Chondrocyte (in vitro differentiated cells): ENCODE measurements around the gene TMEM255B. TPM values are rescaled to one million over a fixed set of nuclear protein-coding genes. Genes with fewer than 3 reads are reported as not detected.
A peak's percentile ranks its signal among the peaks of the same experiment; 100 is the strongest.

Source experiments
- DNase-seq: peaks from one replicate; pipeline ENCODE4 v3.0.0; 2021; ENCODE audit warnings: mixed read lengths, low spot score
- H3K27ac Mint-ChIP-seq: one replicate; pipeline ENCODE4 v1.8.0; 2021; ENCODE audit warnings: mild to moderate bottlenecking, moderate library complexity, mixed read lengths; ENCODE audit not compliant: unreplicated experiment
- H3K27me3 Mint-ChIP-seq: 2 replicates; pipeline ENCODE4 v1.8.0; 2021; ENCODE audit warnings: low read depth, mixed read lengths
- H3K36me3 Mint-ChIP-seq: 2 replicates; pipeline ENCODE4 v1.8.0; 2021; ENCODE audit warnings: low read depth, mixed read lengths
- H3K4me1 Mint-ChIP-seq: 2 replicates; pipeline ENCODE4 v1.8.0; 2021; ENCODE audit warnings: low read depth, mild to moderate bottlenecking, mixed read lengths
- H3K4me3 Mint-ChIP-seq: one replicate; pipeline ENCODE4 v1.8.0; 2021; ENCODE audit warnings: mild to moderate bottlenecking, moderate library complexity, mixed read lengths; ENCODE audit not compliant: unreplicated experiment
- H3K9me3 Mint-ChIP-seq: 2 replicates; pipeline ENCODE4 v1.8.0; 2021; ENCODE audit warnings: low read depth, mixed read lengths
- total RNA-seq: library from RNA; stranded (reverse); gene quantifications from 3 replicates; pipeline ENCODE4 v1.2.1, GENCODE V29; 2021
- TF ChIP-seq, protein P1 (sequence below): fragments of 200-600 bp; sonication (generic); IDR thresholded peaks from 2 replicates; pipeline ENCODE4 v1.5.0; 2021; ENCODE audit warnings: antibody characterized with exemption, mild to moderate bottlenecking, moderate library complexity

TMEM255B gene
- total RNA-seq, 1 donor from 2014 or later: 5.2 TPM

DNA sequence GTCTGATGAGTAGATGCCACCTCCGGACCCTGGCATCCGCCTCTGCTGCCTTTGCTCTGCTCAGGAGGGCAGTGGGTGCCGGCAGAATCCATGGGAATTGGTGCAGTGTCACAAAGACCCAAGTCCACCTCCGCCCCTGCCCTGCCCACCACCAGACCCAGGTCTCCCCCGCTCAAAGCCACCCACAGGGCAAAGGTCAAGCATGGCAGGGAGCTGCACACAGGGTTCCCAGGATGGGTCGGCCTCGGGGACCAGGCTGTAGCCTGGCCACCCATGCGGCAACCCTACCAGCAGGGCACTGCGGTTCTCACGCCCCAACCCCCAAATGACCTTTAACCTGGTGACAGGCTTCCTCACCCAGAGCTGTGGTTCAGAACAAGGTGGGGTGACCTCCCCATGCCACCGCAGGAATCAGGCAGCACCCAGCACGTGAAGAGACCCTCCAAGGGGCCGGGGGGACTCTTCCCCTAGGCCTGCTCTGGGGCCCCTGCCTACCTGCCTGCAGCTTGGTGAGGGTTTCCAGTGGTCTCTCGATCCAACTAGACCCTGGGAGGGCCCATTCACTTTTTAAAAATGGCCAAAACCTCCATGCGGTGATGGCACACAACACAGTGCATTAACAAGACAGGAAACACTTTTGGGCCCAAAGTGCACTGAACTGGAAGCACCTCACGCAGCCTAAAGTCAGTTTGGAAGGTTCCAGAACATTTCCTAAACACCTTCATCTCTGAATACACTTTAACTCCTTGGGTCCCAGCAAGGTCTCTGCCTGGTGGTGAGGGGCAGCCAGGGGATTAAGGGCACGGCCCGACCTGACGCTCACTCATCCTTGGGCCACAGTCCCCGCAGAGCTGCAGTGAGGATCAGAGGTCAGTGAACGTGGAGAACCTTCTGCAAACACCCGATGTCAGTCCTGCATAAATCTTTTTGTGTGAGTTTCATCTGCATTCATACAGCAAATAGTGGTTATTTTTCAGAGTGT lies 93.8 kb downstream of the TMEM255B start:
- TF ChIP-seq, protein P1, sequence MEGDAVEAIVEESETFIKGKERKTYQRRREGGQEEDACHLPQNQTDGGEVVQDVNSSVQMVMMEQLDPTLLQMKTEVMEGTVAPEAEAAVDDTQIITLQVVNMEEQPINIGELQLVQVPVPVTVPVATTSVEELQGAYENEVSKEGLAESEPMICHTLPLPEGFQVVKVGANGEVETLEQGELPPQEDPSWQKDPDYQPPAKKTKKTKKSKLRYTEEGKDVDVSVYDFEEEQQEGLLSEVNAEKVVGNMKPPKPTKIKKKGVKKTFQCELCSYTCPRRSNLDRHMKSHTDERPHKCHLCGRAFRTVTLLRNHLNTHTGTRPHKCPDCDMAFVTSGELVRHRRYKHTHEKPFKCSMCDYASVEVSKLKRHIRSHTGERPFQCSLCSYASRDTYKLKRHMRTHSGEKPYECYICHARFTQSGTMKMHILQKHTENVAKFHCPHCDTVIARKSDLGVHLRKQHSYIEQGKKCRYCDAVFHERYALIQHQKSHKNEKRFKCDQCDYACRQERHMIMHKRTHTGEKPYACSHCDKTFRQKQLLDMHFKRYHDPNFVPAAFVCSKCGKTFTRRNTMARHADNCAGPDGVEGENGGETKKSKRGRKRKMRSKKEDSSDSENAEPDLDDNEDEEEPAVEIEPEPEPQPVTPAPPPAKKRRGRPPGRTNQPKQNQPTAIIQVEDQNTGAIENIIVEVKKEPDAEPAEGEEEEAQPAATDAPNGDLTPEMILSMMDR: no peak
- Mint-ChIP-seq H3K9me3 (no peaks in the 10 kb centered on the region), H3K27me3 (no peaks in the 10 kb centered on the region), H3K4me1 (peaks cover 42% of the 10 kb centered on the region), H3K4me3 (no peak overlapping the region), H3K36me3 (no peaks in the 10 kb centered on the region), H3K27ac (no peak overlapping the region)
- peak; percentile 86 for DNase-seq

DNA sequence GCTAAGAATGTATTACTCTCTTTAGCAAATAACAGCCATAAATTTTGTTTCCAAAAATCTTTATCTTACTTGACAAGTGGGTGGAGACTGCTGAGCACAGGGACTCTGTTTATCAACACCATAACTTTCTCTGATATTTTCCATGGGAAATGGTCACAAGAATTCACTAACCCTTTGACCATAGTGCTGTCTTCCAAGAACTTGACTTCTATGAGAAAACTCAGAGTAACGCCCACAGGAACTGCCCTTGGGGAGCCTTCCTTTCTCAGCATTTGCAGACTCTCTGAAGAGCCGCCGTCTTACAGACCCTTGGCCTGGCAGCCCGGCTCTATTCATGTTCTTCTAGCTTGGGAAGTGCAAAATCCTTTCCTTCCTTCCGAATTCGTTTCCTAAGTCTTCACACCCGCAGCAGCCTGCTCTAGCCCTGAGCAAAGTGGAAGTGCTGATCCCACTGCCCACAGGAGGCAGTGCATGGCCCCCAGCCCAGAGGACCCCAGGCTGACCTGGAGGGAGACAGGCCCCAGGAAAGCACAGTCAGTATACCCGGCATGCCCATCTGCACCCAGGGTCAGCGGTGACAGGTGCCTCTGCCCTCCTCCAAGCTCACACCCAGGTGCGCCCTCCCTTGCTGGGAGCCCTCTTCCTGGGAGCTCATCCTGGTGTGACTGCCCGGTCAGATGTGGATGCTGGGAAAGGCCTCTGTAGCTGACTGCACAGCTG lies 94.7 kb downstream of the TMEM255B start:
- H3K9me3 Mint-ChIP-seq: no peaks in the 10 kb centered on the region
- no peak overlapping the region for H3K27ac Mint-ChIP-seq
- no peaks in the 10 kb centered on the region for H3K36me3 Mint-ChIP-seq
- peaks cover 39% of the 10 kb centered on the region for H3K4me1 Mint-ChIP-seq
- H3K27me3 Mint-ChIP-seq: no peaks in the 10 kb centered on the region
- no peak for DNase-seq
- H3K4me3 Mint-ChIP-seq: no peak overlapping the region
- TF ChIP-seq, protein P1: no peak

DNA sequence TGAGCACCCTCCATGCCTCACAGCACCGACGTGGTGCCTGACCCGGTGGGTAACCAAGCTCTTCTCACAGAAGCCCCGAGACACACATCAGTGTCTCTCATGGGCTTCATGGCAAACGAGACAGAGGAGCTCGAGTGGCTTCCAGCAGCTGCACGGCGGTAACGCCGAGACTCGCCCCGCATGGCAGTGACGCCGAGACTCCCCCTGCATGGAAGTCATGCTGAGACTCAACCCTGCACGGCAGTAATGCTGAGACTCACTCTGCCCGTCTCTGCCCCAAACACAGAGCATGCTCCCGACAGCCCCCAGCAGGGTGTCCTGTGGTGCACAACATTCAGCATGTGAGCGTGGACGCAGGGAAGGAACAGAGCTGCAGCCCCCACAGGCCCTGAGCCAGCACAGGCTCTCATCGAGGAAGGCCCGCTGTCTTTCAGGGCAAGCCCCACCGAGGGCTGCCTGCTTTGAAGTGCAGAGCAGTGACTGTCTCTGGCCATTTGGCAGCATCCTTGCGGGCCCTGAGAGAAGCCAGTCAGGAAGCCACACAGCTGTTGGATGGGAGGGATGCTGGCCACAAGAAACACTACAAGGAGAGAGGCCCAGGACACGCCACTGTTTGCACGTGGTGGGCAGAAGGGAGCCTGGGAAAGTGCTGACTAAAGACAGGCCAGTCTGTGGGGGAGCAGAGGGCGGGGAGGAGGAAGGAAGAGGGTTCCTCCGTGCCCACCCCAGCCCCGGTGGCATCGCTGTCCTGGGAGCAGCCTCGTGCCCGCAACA lies 95.4 kb downstream of the TMEM255B start:
- TF ChIP-seq, protein P1: no peak
- Mint-ChIP-seq H3K27me3 (no peaks in the 10 kb centered on the region), H3K4me1 (peaks cover 35% of the 10 kb centered on the region), H3K4me3 (no peak overlapping the region), H3K9me3 (no peaks in the 10 kb centered on the region), H3K27ac (peak overlapping the region; percentile 36), H3K36me3 (peaks cover 5% of the 10 kb centered on the region)
- peak; percentile 74 for DNase-seq

DNA sequence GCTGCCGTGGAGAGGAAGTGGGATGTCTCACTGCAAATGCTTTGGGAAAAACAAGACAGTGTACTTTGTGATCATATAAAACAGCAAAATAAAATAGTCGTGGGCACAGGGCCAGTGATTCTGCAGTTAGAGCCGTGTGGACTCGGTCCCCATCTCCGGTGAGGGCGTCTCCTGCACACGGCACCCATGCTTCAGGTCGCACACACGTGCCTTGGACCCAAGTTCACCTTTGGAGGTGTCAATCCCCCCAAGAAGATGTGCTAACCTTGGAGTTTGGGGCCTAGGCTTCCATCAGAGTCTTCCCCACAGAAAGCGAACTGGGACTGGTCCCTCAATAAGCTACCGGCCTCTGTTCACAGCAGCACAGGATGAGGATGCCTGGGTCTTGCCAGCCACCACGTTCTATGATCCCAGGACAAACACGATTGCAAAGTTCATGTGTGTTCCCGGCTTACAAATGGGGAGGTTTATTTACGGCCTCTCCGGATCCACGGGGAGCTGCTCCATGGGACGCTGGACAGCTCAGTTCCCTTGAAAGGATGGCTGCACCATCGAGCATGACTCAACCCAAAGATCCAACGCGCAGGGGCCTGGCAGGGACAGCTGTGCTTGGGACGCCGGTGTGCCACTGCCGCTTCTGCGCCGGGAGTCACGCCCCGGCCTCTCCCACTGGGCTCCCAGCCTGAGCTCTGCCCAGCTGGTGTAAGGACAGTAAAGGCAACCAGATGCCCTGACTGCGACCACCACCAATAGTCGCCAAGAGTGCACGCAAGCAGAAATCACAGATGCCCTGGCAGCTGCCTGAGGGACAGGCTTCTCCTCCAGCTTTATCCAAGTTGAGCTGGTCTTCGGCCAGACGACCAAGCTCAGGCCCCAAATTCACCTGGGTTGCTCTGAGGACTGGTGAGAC lies 96.2 kb downstream of the TMEM255B start:
- no peak overlapping the region for H3K4me3 Mint-ChIP-seq
- no peaks in the 10 kb centered on the region for H3K9me3 Mint-ChIP-seq
- H3K36me3 Mint-ChIP-seq: peaks cover 6% of the 10 kb centered on the region
- no peaks in the 10 kb centered on the region for H3K27me3 Mint-ChIP-seq
- H3K27ac Mint-ChIP-seq: peak overlapping the region; percentile 36
- peak; percentile 74 for DNase-seq
- TF ChIP-seq, protein P1: no peak
- H3K4me1 Mint-ChIP-seq: peaks cover 41% of the 10 kb centered on the region
